ENCODE measurements around the gene DAP. TPM values are rescaled to one million over a fixed set of nuclear protein-coding genes. Genes with fewer than 3 reads are reported as not detected.

Gene DAP
- polyA plus RNA-seq, 4 donors, result 81.2 to 203 (median 142) TPM

GRCh38 chr5:10757922-10758555 is 3.0 kb downstream of the DAP start:
- H3K4me3 ChIP-seq (ENCODE audit: low read depth in 1 of 3, low read length in 3 of 3), result no peak overlapping the region
- H3K9me3 ChIP-seq (ENCODE audit: control insufficient read depth in 2 of 2, insufficient read depth in 1 of 2, low read depth in 1 of 2, low read length in 1 of 2), result peaks cover 0 to 3% of the 10 kb centered on the region in 2 donors
- peaks cover 9 to 17% (median 16%) of the 10 kb centered on the region in 3 donors for H3K4me1 ChIP-seq (ENCODE audit: control insufficient read depth in 3 of 3, insufficient read depth in 2 of 3, low read depth in 1 of 3, low read length in 2 of 3)
- DNase-seq (no peak), FAIRE-seq (no peak)
- peaks cover 0 to 38% (median 0%) of the 10 kb centered on the region in 3 donors for H3K36me3 ChIP-seq (ENCODE audit: control insufficient read depth in 3 of 3, insufficient read depth in 2 of 3, low read depth in 1 of 3, low read length in 3 of 3)
- no peaks in the 10 kb centered on the region for H3K27me3 ChIP-seq (ENCODE audit: control insufficient read depth in 3 of 3, insufficient read depth in 3 of 3, low read length in 3 of 3)
- no peak overlapping the region for H3K27ac ChIP-seq (ENCODE audit: low read depth in 1 of 3, low read length in 2 of 3)
- 91 to 92% (median 91%) methylated on average over 7 of the region's 7 CpGs for WGBS, 3 donors

DNA sequence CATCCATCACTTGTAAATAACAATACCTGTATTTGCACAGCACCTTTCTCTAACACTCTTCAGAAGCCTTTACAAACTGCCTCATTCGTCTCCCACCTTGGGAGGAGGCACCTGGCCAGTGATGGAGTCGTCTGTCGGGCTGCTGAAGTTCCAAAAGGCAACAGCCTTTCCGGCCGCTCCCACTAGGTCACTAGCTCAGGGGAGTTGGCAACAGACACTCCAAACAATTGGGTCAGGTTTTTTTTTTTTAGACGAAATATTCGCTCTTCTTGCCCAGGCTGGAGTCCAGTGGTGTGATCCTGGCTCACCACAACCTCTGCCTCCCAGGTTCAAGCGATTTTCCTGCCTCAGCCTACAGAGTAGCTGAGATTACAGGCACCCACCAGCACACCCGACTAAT is 4.0 kb downstream of the DAP start:
- Histone ChIP-seq H3K27me3 (ENCODE audit: control insufficient read depth in 3 of 3, insufficient read depth in 3 of 3, low read length in 3 of 3) (no peaks in the 10 kb centered on the region), H3K36me3 (ENCODE audit: control insufficient read depth in 3 of 3, insufficient read depth in 2 of 3, low read depth in 1 of 3, low read length in 3 of 3) (peaks cover 0 to 45% (median 0%) of the 10 kb centered on the region in 3 donors), H3K27ac (ENCODE audit: low read depth in 1 of 3, low read length in 2 of 3) (no peak overlapping the region), H3K9me3 (ENCODE audit: control insufficient read depth in 2 of 2, insufficient read depth in 1 of 2, low read depth in 1 of 2, low read length in 1 of 2) (peaks cover 0 to 3% of the 10 kb centered on the region in 2 donors), H3K4me1 (ENCODE audit: control insufficient read depth in 3 of 3, insufficient read depth in 2 of 3, low read depth in 1 of 3, low read length in 2 of 3) (peaks cover 11 to 17% (median 15%) of the 10 kb centered on the region in 3 donors), H3K4me3 (ENCODE audit: low read depth in 1 of 3, low read length in 3 of 3) (no peak overlapping the region)
- DNase-seq (no peak), FAIRE-seq (no peak)
- WGBS, 3 donors, result 51 to 79% (median 70%) methylated on average over 9 of the region's 9 CpGs

- H3K27ac ChIP-seq (ENCODE audit: low read depth in 1 of 3, low read length in 2 of 3), result no peak overlapping the region
These were observed 4.5 kb downstream of the DAP start for GRCh38 chr5:10756549-10756948.

GRCh38 chr5:10753178-10753577 is 7.9 kb downstream of the DAP start:
- Histone ChIP-seq H3K9me3 (ENCODE audit: control insufficient read depth in 2 of 2, insufficient read depth in 1 of 2, low read depth in 1 of 2, low read length in 1 of 2) (peaks cover 0 to 3% of the 10 kb centered on the region in 2 donors), H3K27ac (ENCODE audit: low read depth in 1 of 3, low read length in 2 of 3) (peak overlapping the region in 2 of 3 donors; percentile 44 to 52), H3K27me3 (ENCODE audit: control insufficient read depth in 3 of 3, insufficient read depth in 3 of 3, low read length in 3 of 3) (no peaks in the 10 kb centered on the region), H3K4me3 (ENCODE audit: low read depth in 1 of 3, low read length in 3 of 3) (no peak overlapping the region), H3K4me1 (ENCODE audit: control insufficient read depth in 3 of 3, insufficient read depth in 2 of 3, low read depth in 1 of 3, low read length in 2 of 3) (peaks cover 3 to 14% (median 10%) of the 10 kb centered on the region in 3 donors), H3K36me3 (ENCODE audit: control insufficient read depth in 3 of 3, insufficient read depth in 2 of 3, low read depth in 1 of 3, low read length in 3 of 3) (peaks cover 0 to 53% (median 3%) of the 10 kb centered on the region in 3 donors)
- FAIRE-seq (no peak), DNase-seq (peak in 1 of 2 donors; percentile 66)
- WGBS, 3 donors, result 28 to 76% (median 44%) methylated on average over 9 of the region's 9 CpGs

More at GRCh38 chr5:10756549-10756948, 4.5 kb downstream of the DAP start:
- WGBS, 3 donors, result 66 to 78% (median 75%) methylated on average over 2 of the region's 2 CpGs
- Histone ChIP-seq H3K36me3 (ENCODE audit: control insufficient read depth in 3 of 3, insufficient read depth in 2 of 3, low read depth in 1 of 3, low read length in 3 of 3) (peaks cover 0 to 50% (median 0%) of the 10 kb centered on the region in 3 donors), H3K4me3 (ENCODE audit: low read depth in 1 of 3, low read length in 3 of 3) (no peak overlapping the region), H3K27me3 (ENCODE audit: control insufficient read depth in 3 of 3, insufficient read depth in 3 of 3, low read length in 3 of 3) (no peaks in the 10 kb centered on the region), H3K9me3 (ENCODE audit: control insufficient read depth in 2 of 2, insufficient read depth in 1 of 2, low read depth in 1 of 2, low read length in 1 of 2) (peaks cover 0 to 3% of the 10 kb centered on the region in 2 donors), H3K4me1 (ENCODE audit: control insufficient read depth in 3 of 3, insufficient read depth in 2 of 3, low read depth in 1 of 3, low read length in 2 of 3) (peaks cover 10 to 17% (median 11%) of the 10 kb centered on the region in 3 donors)
- no peak for FAIRE-seq
- no peak for DNase-seq

DNA sequence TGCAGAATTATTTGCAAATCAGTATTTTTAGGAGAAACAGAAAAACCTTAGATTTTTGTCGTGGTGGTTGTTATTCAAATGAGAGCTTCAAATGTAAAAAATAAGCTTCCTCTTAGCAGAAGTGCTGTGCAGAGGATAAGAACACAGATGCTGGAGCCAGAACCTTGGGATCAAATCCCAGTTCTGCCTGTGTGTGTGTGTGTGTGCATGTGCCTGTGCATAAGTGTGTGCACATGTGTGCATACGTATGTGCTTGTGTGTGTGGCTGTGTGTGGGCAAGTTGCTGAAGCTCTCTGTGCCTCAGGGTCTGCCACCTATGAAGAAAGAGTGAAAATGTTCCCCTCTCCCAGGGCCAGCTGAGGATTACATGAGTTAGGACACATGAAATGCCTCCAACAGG is 8.6 kb downstream of the DAP start:
- H3K27ac ChIP-seq (ENCODE audit: low read depth in 1 of 3, low read length in 2 of 3), result peak overlapping the region in 1 of 3 donors; percentile 52
- no peak for FAIRE-seq
- 68 to 77% (median 71%) methylated on average over 2 of the region's 2 CpGs for WGBS, 3 donors
- H3K36me3 ChIP-seq (ENCODE audit: control insufficient read depth in 3 of 3, insufficient read depth in 2 of 3, low read depth in 1 of 3, low read length in 3 of 3), result peaks cover under 1 to 52% (median 3%) of the 10 kb centered on the region in 3 donors
- peaks cover 0 to 3% of the 10 kb centered on the region in 2 donors for H3K9me3 ChIP-seq (ENCODE audit: control insufficient read depth in 2 of 2, insufficient read depth in 1 of 2, low read depth in 1 of 2, low read length in 1 of 2)
- H3K27me3 ChIP-seq (ENCODE audit: control insufficient read depth in 3 of 3, insufficient read depth in 3 of 3, low read length in 3 of 3), result no peaks in the 10 kb centered on the region
- peaks cover 7 to 14% (median 12%) of the 10 kb centered on the region in 3 donors for H3K4me1 ChIP-seq (ENCODE audit: control insufficient read depth in 3 of 3, insufficient read depth in 2 of 3, low read depth in 1 of 3, low read length in 2 of 3)
- DNase-seq, result no peak
- no peak overlapping the region for H3K4me3 ChIP-seq (ENCODE audit: low read depth in 1 of 3, low read length in 3 of 3)

DNA sequence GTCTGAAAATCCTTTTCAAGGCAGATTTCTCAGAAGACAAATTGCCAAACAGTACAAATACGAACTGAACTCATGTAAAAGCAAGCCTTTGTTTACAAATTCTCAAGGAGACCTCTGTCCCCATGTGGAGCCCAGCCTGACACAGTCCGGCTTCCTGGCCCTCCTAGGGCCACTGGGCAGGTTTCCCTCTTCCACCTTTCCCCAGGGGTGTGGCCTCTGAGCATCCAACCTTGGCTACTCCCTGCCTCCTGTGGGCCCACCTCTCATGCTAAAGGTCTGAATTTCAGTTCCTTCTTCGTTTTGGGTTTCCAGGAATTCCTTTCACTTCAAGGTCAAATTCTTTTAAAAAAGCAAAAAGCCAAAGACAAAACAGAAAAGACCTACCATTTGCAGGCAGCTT is 10.1 kb downstream of the DAP start:
- 32 to 49% (median 38%) methylated on average over 3 of the region's 3 CpGs for WGBS, 3 donors
- DNase-seq, result no peak
- Histone ChIP-seq H3K4me3 (ENCODE audit: low read depth in 1 of 3, low read length in 3 of 3) (no peak overlapping the region), H3K36me3 (ENCODE audit: control insufficient read depth in 3 of 3, insufficient read depth in 2 of 3, low read depth in 1 of 3, low read length in 3 of 3) (peaks cover 3 to 66% (median 6%) of the 10 kb centered on the region in 3 donors), H3K27me3 (ENCODE audit: control insufficient read depth in 3 of 3, insufficient read depth in 3 of 3, low read length in 3 of 3) (no peaks in the 10 kb centered on the region), H3K9me3 (ENCODE audit: control insufficient read depth in 2 of 2, insufficient read depth in 1 of 2, low read depth in 1 of 2, low read length in 1 of 2) (peaks cover 0 to 3% of the 10 kb centered on the region in 2 donors), H3K4me1 (ENCODE audit: control insufficient read depth in 3 of 3, insufficient read depth in 2 of 3, low read depth in 1 of 3, low read length in 2 of 3) (peaks cover 10 to 19% (median 15%) of the 10 kb centered on the region in 3 donors), H3K27ac (ENCODE audit: low read depth in 1 of 3, low read length in 2 of 3) (no peak overlapping the region)
- FAIRE-seq, result no peak

DNA sequence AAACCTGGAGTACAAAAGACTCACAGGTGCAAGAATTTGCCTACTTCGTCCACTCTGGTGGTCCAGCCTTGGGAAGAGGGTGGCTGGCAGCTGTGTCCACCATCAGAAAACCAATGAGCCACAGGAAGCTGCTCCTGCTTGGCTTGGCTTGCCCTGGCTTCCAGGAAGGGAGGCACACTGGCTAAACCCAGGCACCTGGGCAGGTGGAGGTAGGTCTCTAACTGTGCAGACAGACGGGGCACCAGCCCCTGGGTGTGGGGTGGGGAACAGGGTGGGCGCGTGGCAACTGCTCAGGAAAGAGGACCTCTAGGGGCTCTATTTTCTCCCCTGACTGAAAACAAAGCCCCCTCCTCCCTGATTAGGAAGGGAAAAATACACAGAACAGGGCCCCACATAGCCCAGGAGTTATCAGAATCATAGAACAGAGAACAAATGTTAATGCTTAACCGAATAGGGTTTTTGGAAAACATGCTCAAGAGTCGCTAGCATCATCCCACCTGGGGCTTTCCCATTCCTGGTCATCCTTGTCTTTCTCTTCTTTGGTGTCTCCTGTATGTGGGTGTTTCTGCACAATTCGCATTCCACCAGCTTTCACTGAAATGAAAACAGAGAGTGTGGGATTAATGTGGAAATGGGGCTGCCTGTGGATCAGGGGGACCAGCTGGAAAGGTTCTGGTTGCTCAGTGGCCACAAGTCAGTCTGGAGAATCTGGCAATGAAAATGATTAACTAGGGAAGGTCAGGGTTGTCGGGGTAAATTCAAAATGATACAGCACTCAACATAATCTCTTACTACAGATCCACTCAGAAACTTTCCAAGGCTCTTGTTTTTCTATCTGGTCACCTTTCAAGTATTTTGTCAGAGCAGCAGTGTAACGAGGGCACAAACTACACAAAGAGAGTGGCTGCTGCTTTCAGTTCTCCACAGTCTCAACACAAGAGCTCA is 13.1 kb downstream of the DAP start:
- Histone ChIP-seq H3K27me3 (ENCODE audit: control insufficient read depth in 3 of 3, insufficient read depth in 3 of 3, low read length in 3 of 3) (no peaks in the 10 kb centered on the region), H3K4me3 (ENCODE audit: low read depth in 1 of 3, low read length in 3 of 3) (no peak overlapping the region), H3K9me3 (ENCODE audit: control insufficient read depth in 2 of 2, insufficient read depth in 1 of 2, low read depth in 1 of 2, low read length in 1 of 2) (no peaks in the 10 kb centered on the region), H3K27ac (ENCODE audit: low read depth in 1 of 3, low read length in 2 of 3) (peak overlapping the region in 2 of 3 donors; percentile 62 to 91), H3K4me1 (ENCODE audit: control insufficient read depth in 3 of 3, insufficient read depth in 2 of 3, low read depth in 1 of 3, low read length in 2 of 3) (peaks cover 8 to 12% (median 10%) of the 10 kb centered on the region in 3 donors), H3K36me3 (ENCODE audit: control insufficient read depth in 3 of 3, insufficient read depth in 2 of 3, low read depth in 1 of 3, low read length in 3 of 3) (peaks cover 6 to 47% (median 15%) of the 10 kb centered on the region in 3 donors)
- peak in 1 of 2 donors; percentile 21 for DNase-seq
- FAIRE-seq, result no peak
- 27 to 67% (median 48%) methylated on average over 9 of the region's 9 CpGs for WGBS, 3 donors

DNA sequence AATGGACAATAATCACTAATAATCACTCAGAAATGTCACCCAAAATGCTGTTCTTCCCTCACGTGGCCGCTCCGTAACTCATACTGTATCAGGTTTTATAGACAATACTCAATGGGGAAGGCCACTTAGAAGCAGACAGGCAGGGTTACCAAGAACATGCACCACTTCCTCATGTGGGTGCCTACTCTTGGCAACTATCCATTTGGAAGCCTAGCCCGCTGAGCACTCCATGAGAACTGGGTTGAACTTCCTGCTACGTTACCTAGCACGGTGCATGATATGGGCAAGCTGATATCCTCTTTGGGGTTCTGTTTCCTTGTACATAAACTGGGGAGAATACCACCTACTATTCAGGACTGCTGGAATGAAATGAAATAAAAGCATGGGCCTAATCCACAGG is 14.3 kb downstream of the DAP start:
- peaks cover 6 to 43% (median 15%) of the 10 kb centered on the region in 3 donors for H3K36me3 ChIP-seq (ENCODE audit: control insufficient read depth in 3 of 3, insufficient read depth in 2 of 3, low read depth in 1 of 3, low read length in 3 of 3)
- H3K27me3 ChIP-seq (ENCODE audit: control insufficient read depth in 3 of 3, insufficient read depth in 3 of 3, low read length in 3 of 3), result no peaks in the 10 kb centered on the region
- H3K4me1 ChIP-seq (ENCODE audit: control insufficient read depth in 3 of 3, insufficient read depth in 2 of 3, low read depth in 1 of 3, low read length in 2 of 3), result peaks cover 7 to 12% (median 10%) of the 10 kb centered on the region in 3 donors
- peak in 1 of 2 donors; percentile 97 for DNase-seq
- peak overlapping the region in 2 of 3 donors; percentile 62 to 91 for H3K27ac ChIP-seq (ENCODE audit: low read depth in 1 of 3, low read length in 2 of 3)
- peaks cover 0 to 10% of the 10 kb centered on the region in 2 donors for H3K9me3 ChIP-seq (ENCODE audit: control insufficient read depth in 2 of 2, insufficient read depth in 1 of 2, low read depth in 1 of 2, low read length in 1 of 2)
- no peak for FAIRE-seq
- 16 to 56% (median 33%) methylated on average over 6 of the region's 6 CpGs for WGBS, 3 donors
- no peak overlapping the region for H3K4me3 ChIP-seq (ENCODE audit: low read depth in 1 of 3, low read length in 3 of 3)

Data from small intestine (tissue), 7 donors.